ENCODE measurements around the gene EPS8L2. TPM values are rescaled to one million over a fixed set of nuclear protein-coding genes. Genes with fewer than 3 reads are reported as not detected.

Gene EPS8L2
- total and polyA plus RNA-seq, 2 of the 4 experiments (the other 2 are of a cell fraction) = 17.2 to 39.4 TPM

- no peaks in the 10 kb centered on the region for H3K9me3 ChIP-seq (ENCODE audit: control insufficient read depth, insufficient read depth, low read length)
- no peak overlapping the region for H4K5ac ChIP-seq (ENCODE audit: low read depth, low read length)
- dilution Hi-C loops (cut with HindIII; ENCODE audit: low sequenced_read_pairs, unreplicated experiment) (no loop called here), intact Hi-C loops (cut with micrococcal nuclease) (no loop called here), in situ Hi-C loops (cut with MboI; ENCODE audit: low sequenced_read_pairs) (no loop called here)
- H4K8ac ChIP-seq (ENCODE audit: low read depth in 2 of 2, low read length in 2 of 2) = no peak overlapping the region
- H3K4me2 ChIP-seq (ENCODE audit: low read depth, low read length) = no peak overlapping the region
- no peak for TF ChIP-seq MAFK (IDR thresholded peaks at IDR 0.05; ENCODE audit: low read depth, low read length)
- TF ChIP-seq SMC3 (IDR thresholded peaks at IDR 0.05; ENCODE audit: low read depth, low read length) = peak; percentile 22; the same call in 1 of the 2 replicates
- TF ChIP-seq ELK1 (IDR thresholded peaks at IDR 0.05; ENCODE audit: borderline replicate concordance, low read depth, low read length) = no peak
- TF ChIP-seq CTCF (conservative IDR thresholded peaks at IDR 0.05; ENCODE audit: low read depth, low read length) = peak; percentile 50
- no peak for TF ChIP-seq FOS (IDR thresholded peaks at IDR 0.05; ENCODE audit: low read depth, low read length)
- no peak for TF ChIP-seq POLR2A (IDR thresholded peaks at IDR 0.05; ENCODE audit: low read depth, low read length)
- TF ChIP-seq RFX5 (IDR thresholded peaks at IDR 0.05; ENCODE audit: low read depth, low read length) = no peak
- no peak for TF ChIP-seq USF2 (IDR thresholded peaks at IDR 0.05; ENCODE audit: low read depth, low read length)
- peak; percentile 57 for TF ChIP-seq RAD21 (IDR thresholded peaks at IDR 0.05; ENCODE audit: low read length)
- TF ChIP-seq NFE2L2 (IDR thresholded peaks at IDR 0.05; ENCODE audit: low read depth, low read length) = no peak
- TF ChIP-seq BHLHE40 (IDR thresholded peaks at IDR 0.05; ENCODE audit: low read depth, low read length) = no peak
- no peak for TF ChIP-seq CHD1 (IDR thresholded peaks at IDR 0.05; ENCODE audit: low read depth, low read length)
- ChIA-PET POLR2A (ENCODE audit: unreplicated experiment) (no interaction called here), CTCF (no interaction called here)
- H3K27me3 ChIP-seq (ENCODE audit: control insufficient read depth, insufficient read depth, low read length) = no peaks in the 10 kb centered on the region
- BruUV-seq (replicated peaks) = no TSS peak
- H3K4ac ChIP-seq (ENCODE audit: low read depth, low read length) = no peak overlapping the region
- no peak overlapping the region for H2BK5ac ChIP-seq (ENCODE audit: low read depth, low read length, poor library complexity, severe bottlenecking)
- H2AFZ ChIP-seq (replicated peaks; ENCODE audit: low read length, poor library complexity) = peak overlapping the region; percentile 14
- no peak overlapping the region for H3K27ac ChIP-seq (ENCODE audit: insufficient read depth, low read length)
- ATAC-seq (ENCODE audit: low read depth) (peak; percentile 47), DNase-seq (peak; percentile 36)
- H3K79me1 ChIP-seq (ENCODE audit: low read depth in 1 of 2, low read length in 2 of 2) = peaks cover 4 to 50% of the 10 kb centered on the region in 2 experiments; a peak in 3 of 4 replicates
- no peak overlapping the region for H2AK9ac ChIP-seq (replicated peaks; ENCODE audit: low read depth, low read length, poor library complexity)
- no peak overlapping the region for H3K14ac ChIP-seq (replicated peaks; ENCODE audit: low read depth, low read length)
- no peak overlapping the region for H2AK5ac ChIP-seq (ENCODE audit: low read depth, low read length)
- no peak overlapping the region for H3K56ac ChIP-seq (ENCODE audit: extremely low read depth, insufficient read depth, low read length)
- no peak overlapping the region for H2BK15ac ChIP-seq (ENCODE audit: low read depth, low read length)
- H3K23ac ChIP-seq (ENCODE audit: low read depth, low read length) = no peak overlapping the region
- no peak overlapping the region for H3K18ac ChIP-seq (ENCODE audit: low read depth, low read length)
- peaks cover 43% of the 10 kb centered on the region for H4K20me1 ChIP-seq (ENCODE audit: insufficient read depth, low read length)
- no peak overlapping the region for H2BK120ac ChIP-seq (ENCODE audit: low read depth, low read length)
- H4K91ac ChIP-seq (ENCODE audit: insufficient read depth, low read depth, low read length) = no peak overlapping the region
- H3K4me3 ChIP-seq (ENCODE audit: insufficient read depth, low read depth, low read length) = no peak overlapping the region
- H2BK20ac ChIP-seq (ENCODE audit: low read depth, low read length) = no peak overlapping the region
- 62% methylated on average over 10 of the region's 19 CpGs; no CpG with 5 or more reads in 1 of the 2 experiments for WGBS, 2 experiments (ENCODE audit: extremely low coverage in 2 of 2, insufficient read length in 1 of 2)
- H3K4me1 ChIP-seq (ENCODE audit: control insufficient read depth, insufficient read depth, low read length) = peaks cover 5% of the 10 kb centered on the region
- H3K9ac ChIP-seq (ENCODE audit: low read depth, low read length) = no peak overlapping the region
- H3K9me1 ChIP-seq (ENCODE audit: insufficient read depth, low read length) = peaks cover 3% of the 10 kb centered on the region; the same call in 1 of the 2 replicates
- peaks cover 58% of the 10 kb centered on the region for H3K36me3 ChIP-seq (ENCODE audit: control insufficient read depth, insufficient read depth, low read length)
Observed at GRCh38 chr11:765025-765801, 59.2 kb downstream of the EPS8L2 start.
